ENCODE data around the gene DHX30.

GRCh38 chr3:47896736-47897135 is 93.8 kb downstream of the DHX30 start:
- TF ChIP-seq CTCF (conservative IDR thresholded peaks at IDR 0.05 in 1 of 2, IDR thresholded peaks at IDR 0.05 in 1 of 2; ENCODE audit: low read depth in 1 of 2, low read length in 2 of 2) (no peak), EZH2 (IDR thresholded peaks at IDR 0.05; ENCODE audit: low read length, missing control alignments) (no peak)

Measured in fibroblast of lung (primary cell).